ENCODE measurements around the gene OAS2.

The OAS2 gene

DNA sequence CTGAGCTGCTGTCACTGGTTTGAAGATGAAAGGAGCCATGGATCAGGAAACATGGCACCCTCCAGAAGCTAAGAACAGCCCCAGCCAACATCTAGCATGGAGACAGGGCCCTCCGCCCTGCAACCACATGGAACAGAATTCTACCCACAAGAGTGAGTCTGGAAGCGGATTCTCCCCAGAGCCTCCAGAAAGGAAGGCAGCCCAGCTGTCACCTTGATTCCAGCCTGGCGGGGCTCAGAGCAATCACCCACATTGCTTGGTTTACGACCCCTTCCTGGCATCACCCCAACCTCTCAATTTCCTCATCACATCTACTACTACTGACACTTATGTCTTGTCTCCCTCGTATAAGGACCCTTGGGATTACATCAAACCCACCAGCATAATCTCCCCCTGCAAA lies 38.5 kb downstream of the OAS2 start:
- Histone ChIP-seq H3K27me3 (ENCODE audit: control insufficient read depth, insufficient read depth, low read length) (no peaks in the 10 kb centered on the region), H3K27ac (ENCODE audit: low read length) (no peak overlapping the region), H3K9me3 (ENCODE audit: control insufficient read depth, insufficient read depth, low read length) (no peaks in the 10 kb centered on the region), H3K4me3 (ENCODE audit: low read length) (no peak overlapping the region), H3K36me3 (ENCODE audit: control insufficient read depth, insufficient read depth, low read length) (no peaks in the 10 kb centered on the region), H3K4me1 (ENCODE audit: control insufficient read depth, insufficient read depth, low read length) (no peaks in the 10 kb centered on the region)
- no peak for DNase-seq (ENCODE audit: low read depth, low spot score)
- 100% methylated on average over 1 of the region's 5 CpGs for WGBS (ENCODE audit: insufficient coverage, insufficient read length)

DNA sequence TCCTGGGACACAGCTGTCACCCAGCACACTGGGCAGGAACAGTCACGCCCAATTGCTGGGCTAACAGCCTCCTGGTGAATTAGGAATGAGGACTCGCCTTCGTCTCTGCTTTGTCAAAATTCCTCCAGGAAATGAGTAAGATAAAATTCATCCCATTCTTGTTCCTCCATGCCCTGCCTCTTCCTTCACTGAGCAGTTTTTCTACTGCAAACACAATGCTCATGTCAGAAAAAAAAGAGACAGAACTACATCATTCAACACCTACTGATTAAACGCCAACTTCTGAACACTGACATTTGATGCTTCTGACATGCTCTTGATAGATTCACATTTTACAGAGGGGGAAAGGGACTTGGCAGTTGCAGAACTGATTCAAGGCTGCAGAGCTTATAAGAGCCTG lies 40.7 kb downstream of the OAS2 start:
- Histone ChIP-seq H3K4me1 (ENCODE audit: control insufficient read depth, insufficient read depth, low read length) (no peaks in the 10 kb centered on the region), H3K9me3 (ENCODE audit: control insufficient read depth, insufficient read depth, low read length) (no peaks in the 10 kb centered on the region), H3K27ac (ENCODE audit: low read length) (no peak overlapping the region), H3K36me3 (ENCODE audit: control insufficient read depth, insufficient read depth, low read length) (no peaks in the 10 kb centered on the region), H3K4me3 (ENCODE audit: low read length) (no peak overlapping the region), H3K27me3 (ENCODE audit: control insufficient read depth, insufficient read depth, low read length) (no peaks in the 10 kb centered on the region)
- no CpG with 5 or more reads among the region's 4 CpGs for WGBS (ENCODE audit: insufficient coverage, insufficient read length)
- no peak for DNase-seq (ENCODE audit: low read depth, low spot score)

GRCh38 chr12:113021500-113021899 lies 43.2 kb downstream of the OAS2 start:
- no CpG with 5 or more reads among the region's 1 CpG for WGBS (ENCODE audit: insufficient coverage, insufficient read length)
- Histone ChIP-seq H3K27ac (ENCODE audit: low read length) (no peak overlapping the region), H3K36me3 (ENCODE audit: control insufficient read depth, insufficient read depth, low read length) (no peaks in the 10 kb centered on the region), H3K9me3 (ENCODE audit: control insufficient read depth, insufficient read depth, low read length) (no peaks in the 10 kb centered on the region), H3K4me3 (ENCODE audit: low read length) (no peak overlapping the region), H3K27me3 (ENCODE audit: control insufficient read depth, insufficient read depth, low read length) (no peaks in the 10 kb centered on the region), H3K4me1 (ENCODE audit: control insufficient read depth, insufficient read depth, low read length) (no peaks in the 10 kb centered on the region)
- DNase-seq (ENCODE audit: low read depth, low spot score), result no peak

GRCh38 chr12:113022563-113023297 lies 44.4 kb downstream of the OAS2 start:
- H3K27ac ChIP-seq (ENCODE audit: low read length), result no peak overlapping the region
- no peaks in the 10 kb centered on the region for H3K4me1 ChIP-seq (ENCODE audit: control insufficient read depth, insufficient read depth, low read length)
- no peaks in the 10 kb centered on the region for H3K36me3 ChIP-seq (ENCODE audit: control insufficient read depth, insufficient read depth, low read length)
- no peaks in the 10 kb centered on the region for H3K9me3 ChIP-seq (ENCODE audit: control insufficient read depth, insufficient read depth, low read length)
- DNase-seq (ENCODE audit: low read depth, low spot score), result no peak
- H3K27me3 ChIP-seq (ENCODE audit: control insufficient read depth, insufficient read depth, low read length), result no peaks in the 10 kb centered on the region
- no peak overlapping the region for H3K4me3 ChIP-seq (ENCODE audit: low read length)
- WGBS (ENCODE audit: insufficient coverage, insufficient read length), result no CpG with 5 or more reads among the region's 3 CpGs

DNA sequence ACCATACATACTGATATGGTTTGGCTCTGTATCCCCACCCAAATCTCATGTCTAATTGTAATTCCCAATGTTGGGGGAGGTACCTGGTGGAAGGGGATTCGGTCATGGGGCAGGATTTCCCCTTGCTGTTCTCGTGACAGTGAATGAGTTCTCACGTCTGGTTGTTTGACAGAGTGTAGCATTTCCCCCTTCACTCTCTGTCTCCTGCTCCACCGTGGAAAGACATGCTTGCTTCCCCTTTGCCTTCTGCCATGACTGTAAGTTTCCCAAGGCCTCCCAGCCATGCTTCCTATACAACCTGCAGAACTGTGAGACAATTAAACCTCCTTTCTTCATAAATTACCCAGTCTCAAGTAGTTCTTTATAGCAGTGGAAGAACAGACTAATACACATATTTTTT lies 49.4 kb downstream of the OAS2 start:
- no peak overlapping the region for H3K27ac ChIP-seq (ENCODE audit: low read length)
- no CpG with 5 or more reads among the region's 4 CpGs for WGBS (ENCODE audit: insufficient coverage, insufficient read length)
- H3K4me1 ChIP-seq (ENCODE audit: control insufficient read depth, insufficient read depth, low read length), result no peaks in the 10 kb centered on the region
- no peak for DNase-seq (ENCODE audit: low read depth, low spot score)
- H3K9me3 ChIP-seq (ENCODE audit: control insufficient read depth, insufficient read depth, low read length), result no peaks in the 10 kb centered on the region
- no peaks in the 10 kb centered on the region for H3K27me3 ChIP-seq (ENCODE audit: control insufficient read depth, insufficient read depth, low read length)
- no peaks in the 10 kb centered on the region for H3K36me3 ChIP-seq (ENCODE audit: control insufficient read depth, insufficient read depth, low read length)
- H3K4me3 ChIP-seq (ENCODE audit: low read length), result no peak overlapping the region

DNA sequence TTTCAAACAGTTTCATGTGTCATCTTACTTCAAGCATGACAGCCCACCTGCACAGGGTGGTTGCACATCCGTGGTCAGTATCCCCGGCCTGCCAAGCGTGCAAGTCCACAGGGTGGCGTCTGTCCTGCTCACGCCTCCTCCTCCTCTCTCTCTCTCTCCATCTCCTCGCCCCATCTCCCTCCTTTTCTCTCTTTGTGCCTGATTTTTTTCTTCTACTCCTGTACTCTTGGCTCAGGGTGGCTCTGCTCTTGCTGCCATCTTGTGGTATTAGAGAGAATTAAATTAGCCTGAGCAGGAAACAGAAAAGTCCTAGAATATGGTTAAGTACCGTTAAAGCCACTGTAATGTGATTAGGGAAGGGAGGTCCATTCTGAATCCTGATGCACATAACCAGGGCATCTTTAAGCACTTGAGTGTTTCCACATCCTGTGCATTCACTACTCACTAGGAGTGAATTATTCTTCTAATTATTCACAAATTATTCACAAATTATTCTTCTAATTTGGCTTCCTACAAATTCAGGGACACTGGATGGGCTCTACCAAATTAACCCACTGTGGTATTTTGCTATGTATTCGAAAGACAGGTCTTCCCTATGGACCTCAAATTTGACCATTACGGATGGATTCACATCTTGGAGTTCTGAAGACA lies 52.7 kb downstream of the OAS2 start:
- no peak overlapping the region for H3K27ac ChIP-seq (ENCODE audit: low read length)
- no peaks in the 10 kb centered on the region for H3K27me3 ChIP-seq (ENCODE audit: control insufficient read depth, insufficient read depth, low read length)
- peak; percentile 66 for DNase-seq (ENCODE audit: low read depth, low spot score)
- no peaks in the 10 kb centered on the region for H3K4me1 ChIP-seq (ENCODE audit: control insufficient read depth, insufficient read depth, low read length)
- WGBS (ENCODE audit: insufficient coverage, insufficient read length), result no CpG with 5 or more reads among the region's 9 CpGs
- no peak overlapping the region for H3K4me3 ChIP-seq (ENCODE audit: low read length)
- H3K36me3 ChIP-seq (ENCODE audit: control insufficient read depth, insufficient read depth, low read length), result no peaks in the 10 kb centered on the region
- H3K9me3 ChIP-seq (ENCODE audit: control insufficient read depth, insufficient read depth, low read length), result no peaks in the 10 kb centered on the region

DNA sequence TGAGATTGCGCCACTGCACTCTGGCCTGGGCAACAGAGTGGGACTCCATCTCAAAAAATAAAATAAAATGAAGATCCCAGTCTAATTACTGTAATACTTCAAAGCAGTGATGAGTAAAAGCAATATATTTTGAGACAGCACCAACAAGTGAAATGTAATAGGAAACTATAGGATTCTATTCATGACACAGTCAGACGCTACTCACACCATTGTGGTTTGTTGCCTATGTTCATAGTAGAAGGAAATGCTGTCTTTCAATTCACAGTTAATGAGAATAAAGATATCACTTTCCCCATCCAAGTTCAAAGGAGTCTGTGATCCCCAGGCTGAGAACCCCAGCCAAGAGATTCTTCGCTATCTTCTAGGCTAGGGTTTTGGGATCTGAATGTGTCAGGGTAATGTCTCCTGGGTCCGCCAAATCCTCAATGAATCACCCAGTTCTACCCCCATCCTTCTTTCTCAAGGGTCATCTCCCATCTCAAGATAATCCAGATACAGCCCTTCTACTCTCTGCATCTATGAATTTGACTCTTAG lies 61.7 kb downstream of the OAS2 start:
- Histone ChIP-seq H3K4me3 (ENCODE audit: low read length) (no peak overlapping the region), H3K9me3 (ENCODE audit: control insufficient read depth, insufficient read depth, low read length) (no peaks in the 10 kb centered on the region), H3K4me1 (ENCODE audit: control insufficient read depth, insufficient read depth, low read length) (0 out of 2 replicates have a peak, but pooled peaks cover 1% of the 10 kb centered on the region), H3K36me3 (ENCODE audit: control insufficient read depth, insufficient read depth, low read length) (no peaks in the 10 kb centered on the region), H3K27me3 (ENCODE audit: control insufficient read depth, insufficient read depth, low read length) (no peaks in the 10 kb centered on the region), H3K27ac (ENCODE audit: low read length) (no peak overlapping the region)
- WGBS (ENCODE audit: insufficient coverage, insufficient read length), result no CpG with 5 or more reads among the region's 4 CpGs
- DNase-seq (ENCODE audit: low read depth, low spot score), result no peak

DNA sequence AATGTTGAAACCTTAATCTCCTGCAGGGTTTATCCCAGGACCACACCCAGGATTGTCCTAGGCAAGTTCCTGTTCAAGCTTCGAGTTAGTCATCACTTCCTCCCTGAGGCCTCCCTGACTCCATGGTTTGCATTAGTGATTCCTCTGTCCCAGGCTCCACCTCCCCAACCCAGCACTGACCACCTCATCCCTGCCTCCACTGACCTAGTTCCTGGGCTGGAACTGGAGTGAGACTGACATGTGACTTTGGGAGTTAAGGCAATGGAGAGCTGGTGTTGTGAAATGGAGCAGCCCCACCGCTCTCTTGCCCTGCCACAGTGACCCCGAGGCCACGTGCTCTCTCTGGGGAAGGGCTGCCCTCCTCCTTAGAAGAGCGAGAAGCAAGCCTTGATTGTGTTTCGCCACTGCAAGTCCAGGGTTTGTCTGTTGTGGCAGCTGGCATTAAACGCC lies 62.4 kb downstream of the OAS2 start:
- H3K36me3 ChIP-seq (ENCODE audit: control insufficient read depth, insufficient read depth, low read length), result no peaks in the 10 kb centered on the region
- H3K4me3 ChIP-seq (ENCODE audit: low read length), result no peak overlapping the region
- 0 out of 2 replicates have a peak, but pooled peaks cover 1% of the 10 kb centered on the region for H3K4me1 ChIP-seq (ENCODE audit: control insufficient read depth, insufficient read depth, low read length)
- no peak for DNase-seq (ENCODE audit: low read depth, low spot score)
- no peak overlapping the region for H3K27ac ChIP-seq (ENCODE audit: low read length)
- H3K27me3 ChIP-seq (ENCODE audit: control insufficient read depth, insufficient read depth, low read length), result no peaks in the 10 kb centered on the region
- no peaks in the 10 kb centered on the region for H3K9me3 ChIP-seq (ENCODE audit: control insufficient read depth, insufficient read depth, low read length)
- no CpG with 5 or more reads among the region's 7 CpGs for WGBS (ENCODE audit: insufficient coverage, insufficient read length)

DNA sequence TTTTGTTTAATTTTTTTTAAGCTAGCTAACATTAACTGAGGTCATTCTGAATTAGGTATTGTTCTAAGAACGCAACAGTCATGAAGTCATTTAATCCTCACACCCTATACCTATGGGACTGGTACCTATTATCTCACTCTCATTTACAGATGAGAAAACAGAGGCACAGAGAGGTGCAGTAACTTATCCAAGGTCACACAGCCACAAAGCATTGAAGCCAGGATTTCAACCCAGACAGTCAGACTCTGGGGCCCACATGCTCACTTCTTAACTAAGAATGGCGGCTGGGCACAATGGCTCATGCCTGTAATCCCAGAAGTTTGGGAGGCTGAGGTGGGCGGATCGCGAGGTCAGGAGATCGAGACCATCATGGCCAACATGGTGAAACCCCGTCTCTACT lies 63.2 kb downstream of the OAS2 start:
- H3K4me1 ChIP-seq (ENCODE audit: control insufficient read depth, insufficient read depth, low read length), result 0 out of 2 replicates have a peak, but pooled peaks cover 1% of the 10 kb centered on the region
- H3K27ac ChIP-seq (ENCODE audit: low read length), result no peak overlapping the region
- DNase-seq (ENCODE audit: low read depth, low spot score), result no peak
- no peak overlapping the region for H3K4me3 ChIP-seq (ENCODE audit: low read length)
- no CpG with 5 or more reads among the region's 7 CpGs for WGBS (ENCODE audit: insufficient coverage, insufficient read length)
- H3K27me3 ChIP-seq (ENCODE audit: control insufficient read depth, insufficient read depth, low read length), result no peaks in the 10 kb centered on the region
- H3K9me3 ChIP-seq (ENCODE audit: control insufficient read depth, insufficient read depth, low read length), result no peaks in the 10 kb centered on the region
- no peaks in the 10 kb centered on the region for H3K36me3 ChIP-seq (ENCODE audit: control insufficient read depth, insufficient read depth, low read length)

- Histone ChIP-seq H3K27ac (ENCODE audit: low read length) (no peak overlapping the region), H3K9me3 (ENCODE audit: control insufficient read depth, insufficient read depth, low read length) (no peaks in the 10 kb centered on the region), H3K27me3 (ENCODE audit: control insufficient read depth, insufficient read depth, low read length) (no peaks in the 10 kb centered on the region), H3K36me3 (ENCODE audit: control insufficient read depth, insufficient read depth, low read length) (no peaks in the 10 kb centered on the region), H3K4me1 (ENCODE audit: control insufficient read depth, insufficient read depth, low read length) (0 out of 2 replicates have a peak, but pooled peaks cover 1% of the 10 kb centered on the region), H3K4me3 (ENCODE audit: low read length) (no peak overlapping the region)
- no peak for DNase-seq (ENCODE audit: low read depth, low spot score)
- no CpG with 5 or more reads among the region's 8 CpGs for WGBS (ENCODE audit: insufficient coverage, insufficient read length)
Measured at GRCh38 chr12:113043240-113043639, 64.9 kb downstream of the OAS2 start.

Data from iPS DF 6.9 (cell line).